NCI-H146 treated with DMSO at 0.1 percent for 48 hours (cell line): ENCODE data around the gene ZP2.
"Not testable (repeated sequence)": the region's sequence is repeated elsewhere in the genome, so short reads cannot be mapped to it uniquely, and the experiment has no call there.

Experiments
- DNase-seq: peaks from one replicate; lab custom pipeline; 2025; ENCODE audit not compliant: unreplicated experiment; lab: John Stamatoyannopoulos, UW

The ZP2 gene

DNA sequence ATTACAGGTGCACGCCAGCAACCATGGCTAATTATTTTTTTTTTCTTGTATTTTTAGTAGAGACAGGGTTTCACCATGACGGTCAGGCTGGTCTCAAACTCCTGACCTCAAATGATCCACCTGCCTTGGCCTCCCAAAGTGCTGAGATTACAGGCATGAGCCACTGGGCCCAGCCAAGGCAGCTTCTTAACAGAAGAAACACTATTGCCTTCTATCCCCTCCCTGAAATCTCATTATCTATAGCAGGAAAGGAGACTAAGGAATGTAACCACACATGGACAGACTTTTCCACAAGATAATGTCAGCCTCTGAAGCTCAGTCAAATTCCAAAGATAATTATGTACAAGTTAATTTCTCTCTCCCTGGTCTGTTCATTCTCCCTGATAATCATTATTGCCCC lies 5.7 kb upstream of the ZP2 start:
- DNase-seq: no peak

DNA sequence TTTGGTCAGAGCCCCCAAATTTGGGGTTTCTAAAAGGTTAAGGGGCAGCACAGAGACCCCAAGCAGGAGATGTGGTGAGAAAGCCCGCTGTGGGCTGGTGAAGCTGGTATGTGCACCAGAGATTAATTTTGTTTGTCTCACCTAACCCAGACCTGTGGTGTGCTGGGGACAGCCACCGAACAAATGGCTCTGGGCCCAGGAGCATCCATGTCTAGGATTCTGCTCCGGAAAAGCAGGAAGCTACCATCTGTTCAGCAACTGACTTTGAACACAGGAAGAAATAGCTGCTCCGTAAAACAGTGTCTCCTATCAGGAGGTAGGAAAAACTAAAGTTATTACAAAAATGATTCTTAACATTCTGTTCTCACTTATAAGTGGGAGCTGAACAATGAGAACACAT lies 2.7 kb upstream of the ZP2 start:
- no peak for DNase-seq

DNA sequence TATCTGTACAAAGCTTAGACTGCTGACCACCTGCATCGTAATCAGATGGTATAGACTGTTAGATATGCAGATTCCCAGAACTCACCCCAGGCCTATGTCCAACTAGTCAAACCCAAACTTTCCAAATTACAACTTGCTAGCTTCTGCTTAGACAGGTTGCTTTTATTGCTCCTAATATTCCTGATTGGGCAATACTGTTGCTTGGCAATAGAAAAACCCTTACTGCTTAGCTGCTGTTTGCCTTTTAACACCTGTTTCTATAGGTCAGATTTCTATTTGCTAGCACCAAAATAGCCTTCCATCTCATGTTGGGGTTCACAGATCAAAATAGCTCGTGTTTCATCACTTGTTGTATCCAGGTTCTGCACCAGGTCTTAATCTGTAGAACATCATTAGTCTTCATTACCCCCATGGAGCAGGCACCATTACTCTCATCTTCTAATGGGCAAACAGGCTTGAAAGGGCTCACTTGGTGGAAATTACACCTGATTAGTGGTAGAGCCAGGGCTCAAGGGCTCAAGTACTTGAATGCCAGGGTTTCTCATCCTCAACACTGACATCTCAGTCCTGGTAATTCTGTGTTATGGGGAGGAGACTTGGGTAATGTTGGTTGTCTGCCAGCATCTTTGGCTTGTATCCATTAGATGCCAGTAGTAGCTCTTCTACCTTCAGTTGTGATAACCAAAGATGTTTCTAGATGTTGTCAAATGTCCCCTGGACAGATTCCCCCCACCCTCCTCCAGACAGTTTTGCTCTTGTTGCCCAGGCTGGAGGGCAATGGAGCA lies 2.7 kb downstream of the ZP2 start:
- no peak for DNase-seq

DNA sequence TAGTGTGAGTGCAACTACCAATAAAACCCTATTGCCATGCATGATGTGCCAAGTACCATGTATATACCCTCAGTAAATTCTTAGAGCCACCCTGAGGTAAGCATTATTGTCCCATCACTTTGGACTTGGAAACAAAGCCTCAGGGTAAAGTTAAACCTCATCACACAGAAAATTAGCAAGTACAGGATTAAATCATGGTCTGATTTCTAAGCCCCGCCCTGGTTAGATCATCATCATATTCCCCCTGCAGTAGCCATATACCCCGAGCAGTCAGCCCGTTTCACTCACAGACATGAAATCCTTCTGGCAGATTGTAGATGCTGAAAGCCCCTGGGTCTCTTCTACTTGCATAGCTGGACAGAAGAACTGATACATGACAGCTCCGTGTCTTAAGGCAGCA lies 4.8 kb downstream of the ZP2 start:
- DNase-seq: no peak

DNA sequence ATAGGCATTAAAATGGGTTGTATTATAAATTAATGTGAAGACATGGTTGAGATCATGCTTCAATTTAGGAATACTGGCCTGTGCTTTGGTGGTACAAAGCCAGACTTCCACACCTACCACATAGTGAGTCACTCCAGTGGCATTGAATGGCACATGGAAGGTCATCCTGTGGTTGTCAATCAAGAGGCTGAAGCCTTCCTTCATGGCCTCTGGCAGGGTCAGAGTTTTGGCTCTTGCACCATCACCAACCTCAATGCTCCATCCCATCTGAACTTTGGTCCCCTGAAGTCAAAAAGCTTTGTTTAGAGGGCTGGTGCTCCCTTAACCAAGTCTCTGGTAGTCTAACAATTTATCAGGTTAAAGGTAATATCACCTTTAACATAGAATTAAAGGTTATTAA lies 6.1 kb downstream of the ZP2 start:
- DNase-seq: no peak

DNA sequence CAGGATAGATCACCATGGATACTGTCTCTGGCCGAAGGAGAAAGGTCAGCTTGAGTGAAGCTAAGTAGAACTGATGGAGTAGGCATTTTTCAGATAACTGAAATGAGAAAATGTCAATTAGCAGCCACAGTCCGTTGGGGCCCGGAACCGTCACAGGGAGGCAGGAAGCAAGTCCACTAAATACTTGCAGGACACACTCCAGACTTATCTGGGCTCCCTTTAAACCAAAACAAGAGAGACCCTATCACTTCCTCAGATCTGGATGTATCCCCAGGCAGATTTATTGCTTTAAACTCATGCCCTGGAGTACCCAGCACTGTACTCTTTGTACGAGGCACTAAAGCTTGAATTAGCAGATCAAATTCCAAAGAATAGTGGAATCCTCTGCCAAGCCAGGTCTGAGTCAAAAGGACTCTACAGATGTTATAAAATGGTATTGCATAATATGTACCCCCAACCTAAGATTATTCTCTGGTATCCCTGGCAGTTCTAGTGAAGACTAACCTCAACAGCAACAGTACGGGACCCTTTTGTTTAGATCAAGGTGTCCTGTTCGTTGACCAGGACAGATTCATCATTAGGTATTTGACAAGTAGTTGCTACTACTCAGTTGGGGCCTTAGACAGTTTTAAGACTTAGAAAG lies 8.1 kb downstream of the ZP2 start:
- no peak for DNase-seq

DNA sequence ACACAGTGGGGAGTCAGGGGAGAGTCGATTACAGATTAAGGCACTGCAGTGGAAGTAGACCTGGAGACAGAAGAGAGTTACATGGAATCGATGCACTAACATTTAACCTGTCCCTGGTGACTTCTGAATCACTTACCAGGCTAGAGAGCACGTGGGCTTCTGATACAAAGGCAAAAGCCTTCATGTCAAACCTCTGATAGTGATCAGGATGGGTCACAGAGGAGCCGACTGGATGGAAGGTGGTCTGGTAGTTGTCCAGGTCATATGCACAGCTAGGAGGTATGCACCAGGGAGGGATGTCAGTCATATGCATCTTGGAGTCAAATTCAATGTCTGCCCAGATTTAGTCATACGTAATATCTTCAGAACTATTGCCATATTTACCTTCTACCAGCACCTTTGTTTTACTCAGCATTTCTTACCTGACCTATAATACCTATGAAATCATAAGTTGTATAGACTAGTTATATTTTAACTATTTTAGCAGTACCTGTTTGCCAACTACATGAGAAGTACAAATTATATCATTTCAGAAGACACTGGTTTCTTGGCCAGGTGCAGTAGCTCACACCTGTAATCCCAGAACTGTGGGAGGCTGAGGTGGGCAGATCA lies 11.7 kb downstream of the ZP2 start:
- no peak for DNase-seq

DNA sequence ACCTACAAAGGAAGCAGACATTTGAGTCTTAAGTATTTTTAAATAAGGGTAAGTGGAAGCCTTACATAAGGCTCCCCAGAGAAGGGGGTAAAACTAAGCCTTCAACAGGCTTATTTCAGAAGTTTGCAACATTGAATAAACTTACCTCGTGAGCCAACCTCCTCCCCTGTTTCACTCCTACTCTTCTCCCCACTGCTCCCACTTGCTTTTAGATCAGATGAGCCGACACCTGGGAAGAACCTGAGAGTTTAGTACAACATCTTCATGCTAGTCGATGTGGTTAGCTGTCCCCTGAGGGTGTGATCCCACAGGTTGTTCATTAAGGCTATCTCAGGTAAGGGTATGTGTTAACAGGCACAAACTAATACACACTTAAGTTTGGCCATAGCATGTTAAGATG lies 13.8 kb downstream of the ZP2 start:
- DNase-seq: no peak

DNA sequence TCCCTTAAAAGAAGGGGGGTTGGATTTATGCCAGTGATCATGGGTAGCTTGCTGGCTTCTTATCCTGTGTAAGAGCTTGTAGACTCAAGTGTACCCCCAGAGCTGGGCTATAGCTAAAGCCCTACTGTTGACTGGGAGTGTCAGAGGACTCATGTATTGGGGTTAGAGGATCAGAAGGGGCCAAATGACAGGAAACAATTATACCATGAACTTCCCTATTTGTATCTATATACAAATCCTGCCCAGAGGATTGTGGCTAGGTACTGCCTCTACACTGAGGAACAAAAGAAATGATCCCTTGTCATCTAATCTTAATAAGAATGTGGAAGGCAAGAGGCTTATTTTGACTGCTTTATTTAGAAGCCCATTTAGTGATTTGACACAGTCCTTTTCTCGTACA lies 14.3 kb downstream of the ZP2 start:
- DNase-seq: no peak

DNA sequence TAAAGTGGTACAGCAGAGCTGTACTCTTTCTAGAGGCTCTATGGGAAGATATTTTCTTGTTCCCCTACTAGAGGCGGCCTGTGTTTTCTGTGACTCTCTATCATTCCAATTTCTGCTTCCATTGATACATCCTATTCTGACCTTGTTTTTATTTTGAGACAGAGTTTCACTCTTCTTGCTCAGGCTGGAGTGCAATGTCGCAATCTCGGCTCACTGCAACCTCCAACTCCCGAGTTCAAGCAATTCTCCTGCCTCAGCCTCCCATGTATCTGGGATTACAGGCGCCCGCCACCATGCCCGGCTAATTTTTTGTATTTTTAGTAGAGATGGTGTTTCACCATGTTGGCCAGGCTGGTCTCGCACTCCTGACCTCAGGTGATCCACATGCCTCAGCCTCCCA lies 16.0 kb downstream of the ZP2 start:
- not testable (repeated sequence) for DNase-seq

DNA sequence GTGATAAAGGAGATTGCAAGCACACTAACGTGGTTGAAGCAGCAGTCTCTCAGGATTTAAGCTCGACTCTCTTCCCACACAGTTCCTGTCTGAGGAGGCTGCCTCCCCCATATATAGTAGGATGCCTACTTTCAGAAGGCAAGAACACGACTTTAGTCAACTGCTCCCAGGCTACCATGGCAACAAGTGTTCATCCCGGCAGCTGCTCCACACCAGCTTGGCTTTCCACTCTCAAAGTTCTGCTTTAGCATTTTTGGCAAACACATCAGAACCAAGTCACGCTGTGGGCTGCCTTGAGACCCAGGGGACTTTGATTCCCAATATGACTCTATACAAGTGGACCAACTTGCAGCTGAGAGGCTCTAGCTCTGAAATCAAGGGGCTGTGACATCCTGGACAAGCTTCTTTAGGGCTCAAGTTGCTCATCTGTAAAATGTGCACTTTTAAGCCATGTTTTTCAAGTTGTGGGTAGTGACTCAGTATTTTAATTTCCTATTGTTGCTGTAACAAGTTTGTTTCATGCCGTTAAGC lies 16.5 kb downstream of the ZP2 start:
- DNase-seq: no peak

DNA sequence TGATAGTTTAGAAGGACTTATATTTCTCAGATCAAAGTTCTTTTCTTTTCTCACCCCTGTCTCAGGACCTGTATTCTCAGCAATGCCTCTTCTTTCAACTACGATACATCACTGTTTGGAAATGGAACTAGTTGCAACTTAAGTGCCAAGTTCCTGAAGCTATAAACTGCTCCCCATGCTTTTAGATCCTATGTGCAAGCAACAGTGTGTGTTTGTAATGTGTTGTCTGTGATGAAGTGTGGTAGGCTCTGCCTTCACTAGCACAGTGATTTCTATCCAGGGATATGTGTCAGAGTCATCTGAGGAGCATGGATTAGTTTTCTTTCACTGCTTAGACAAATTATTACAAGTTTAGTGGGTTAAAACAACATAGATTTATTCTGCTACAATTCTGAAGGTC lies 18.4 kb downstream of the ZP2 start:
- DNase-seq: no peak

DNA sequence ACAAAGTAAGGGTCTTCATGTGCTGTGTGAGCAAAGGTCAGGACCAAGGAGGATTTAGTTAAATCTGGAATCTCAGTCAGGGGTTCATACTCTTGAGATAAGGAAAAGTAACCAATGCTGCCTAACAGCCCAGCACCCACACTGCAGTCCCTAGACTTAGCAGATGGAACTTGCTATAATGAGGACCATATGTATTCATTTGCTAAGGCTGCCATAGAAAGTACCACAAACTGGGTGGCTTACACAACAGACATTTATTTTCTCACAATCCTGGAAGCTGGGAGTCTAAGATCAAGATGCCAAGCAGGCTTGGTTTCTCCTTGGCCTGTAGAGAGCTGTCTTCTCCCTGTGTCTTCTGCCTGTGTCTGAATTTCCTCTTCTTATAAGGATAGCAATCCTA lies 20.8 kb downstream of the ZP2 start:
- DNase-seq: no peak

DNA sequence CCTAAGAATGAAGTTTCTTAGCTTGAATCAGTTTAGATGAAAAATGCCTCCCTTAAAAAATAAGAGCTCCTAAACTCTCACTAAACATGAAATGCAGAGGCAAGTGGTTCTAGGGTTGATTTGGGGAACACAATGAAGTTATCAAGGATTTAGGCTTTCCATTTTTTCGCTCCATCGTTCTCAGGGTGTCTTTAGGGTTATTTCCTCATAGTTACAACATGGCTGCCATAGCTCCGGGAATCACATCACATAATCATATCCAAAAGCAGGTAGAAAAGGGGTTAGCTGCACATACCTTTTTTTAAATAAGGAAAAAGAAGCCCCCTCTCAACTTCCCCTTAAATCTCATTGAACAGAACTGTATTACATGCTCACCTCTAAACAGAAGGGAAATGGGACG lies 21.4 kb downstream of the ZP2 start:
- DNase-seq: no peak

DNA sequence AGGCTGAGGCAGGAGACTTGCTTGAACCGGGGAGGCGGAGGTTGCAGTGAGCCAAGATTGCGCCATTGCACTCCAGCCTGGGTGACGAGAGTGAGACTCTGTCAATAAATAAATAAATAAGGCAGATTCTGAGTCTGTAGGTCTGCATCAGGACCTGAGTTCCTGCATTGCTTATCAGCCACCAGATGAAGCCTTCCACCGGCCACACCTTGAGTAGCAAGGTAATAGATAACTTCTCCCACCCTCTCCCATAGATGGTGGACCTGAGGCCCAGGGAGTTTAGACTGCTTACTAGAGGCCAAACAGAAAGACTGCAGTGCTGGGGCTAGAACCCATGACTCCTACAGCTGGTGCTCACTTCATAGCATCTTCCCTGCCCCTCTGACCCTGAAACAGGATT lies 22.1 kb downstream of the ZP2 start:
- DNase-seq: no peak

DNA sequence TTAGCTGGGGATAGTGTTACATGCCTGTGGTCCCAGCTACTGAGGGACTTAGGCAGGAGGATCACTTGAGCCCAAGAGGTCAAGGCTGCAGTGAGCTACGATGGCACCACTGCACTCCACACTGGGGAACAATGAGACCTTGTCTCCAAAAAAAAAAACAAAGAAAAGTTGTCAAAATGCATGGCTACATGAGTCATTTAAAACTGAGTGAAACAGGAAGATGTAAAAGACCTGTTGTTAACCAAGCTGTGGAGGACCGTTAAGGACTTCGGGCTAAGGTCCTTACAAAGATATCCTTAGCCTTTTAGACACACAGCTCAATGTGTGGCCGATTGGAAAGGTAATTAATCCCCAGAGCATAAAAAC lies 25.1 kb downstream of the ZP2 start:
- no peak for DNase-seq

DNA sequence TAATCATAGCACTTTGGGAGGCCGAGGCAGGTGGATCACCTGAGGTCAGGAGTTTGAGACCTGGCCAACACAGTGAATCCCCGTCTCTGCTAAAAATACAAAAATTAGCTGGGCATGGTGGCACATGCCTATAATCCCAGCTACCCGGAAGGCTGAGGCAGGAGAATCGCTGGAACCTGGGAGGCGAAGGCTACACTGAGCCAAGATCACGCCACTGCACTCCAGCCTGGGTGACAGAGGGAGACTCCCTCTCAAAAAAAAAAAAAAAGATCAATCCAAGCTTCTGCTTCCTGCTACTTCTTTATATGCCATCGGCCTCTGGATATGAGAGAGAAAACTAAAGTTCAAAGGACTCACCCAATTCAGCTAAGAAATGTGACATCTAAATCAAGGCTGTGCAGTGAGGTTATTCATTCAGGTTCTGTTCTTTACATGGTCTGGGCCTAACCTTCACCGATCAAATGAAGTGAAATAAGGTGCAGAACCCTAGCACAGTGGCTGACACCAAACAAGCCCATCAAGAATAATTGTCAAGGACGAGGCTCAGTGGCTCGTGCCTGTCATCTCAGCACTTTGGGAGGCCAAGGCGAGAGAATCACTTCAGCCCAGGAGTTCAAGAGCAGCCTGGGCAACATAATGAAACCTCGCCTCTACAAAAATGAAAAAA lies 25.6 kb downstream of the ZP2 start:
- no peak for DNase-seq

DNA sequence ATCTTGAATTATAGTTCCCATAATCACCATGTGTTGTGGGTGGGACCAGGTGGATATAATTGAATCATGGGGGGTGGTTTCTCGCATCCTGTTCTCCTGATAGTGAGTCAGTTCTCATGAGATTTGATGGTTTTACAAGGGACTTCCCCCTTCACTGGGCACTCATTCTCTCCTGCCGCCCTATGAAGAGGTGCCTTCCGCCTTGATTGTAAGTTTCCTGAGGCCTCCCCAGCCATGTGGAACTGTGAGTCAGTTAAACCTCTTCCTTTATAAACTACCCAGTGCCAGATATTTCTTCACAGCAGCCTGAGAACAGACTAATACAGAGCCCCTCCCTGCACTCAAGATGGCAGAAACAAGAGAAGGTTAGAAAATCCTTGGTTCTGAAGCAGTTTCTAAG lies 26.5 kb downstream of the ZP2 start:
- DNase-seq: no peak

DNA sequence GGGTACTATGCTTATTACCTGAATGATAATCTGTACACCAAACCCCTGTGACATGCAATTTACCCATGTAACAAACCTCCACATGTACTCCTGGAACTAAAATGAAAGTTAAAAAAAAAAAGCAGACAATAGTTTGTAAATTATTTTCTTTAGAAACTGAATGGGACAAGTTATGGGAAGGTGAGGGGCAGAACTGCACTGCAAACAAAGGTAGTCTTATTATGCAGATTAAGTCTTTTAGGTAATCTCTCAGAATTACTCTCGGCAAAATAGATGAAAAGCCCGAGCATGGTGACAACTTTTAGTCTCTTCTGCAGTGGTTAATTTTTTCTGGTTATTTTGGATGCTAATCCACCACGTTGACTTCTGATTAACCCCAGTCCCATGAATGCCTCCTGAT lies 27.4 kb downstream of the ZP2 start:
- DNase-seq: no peak

DNA sequence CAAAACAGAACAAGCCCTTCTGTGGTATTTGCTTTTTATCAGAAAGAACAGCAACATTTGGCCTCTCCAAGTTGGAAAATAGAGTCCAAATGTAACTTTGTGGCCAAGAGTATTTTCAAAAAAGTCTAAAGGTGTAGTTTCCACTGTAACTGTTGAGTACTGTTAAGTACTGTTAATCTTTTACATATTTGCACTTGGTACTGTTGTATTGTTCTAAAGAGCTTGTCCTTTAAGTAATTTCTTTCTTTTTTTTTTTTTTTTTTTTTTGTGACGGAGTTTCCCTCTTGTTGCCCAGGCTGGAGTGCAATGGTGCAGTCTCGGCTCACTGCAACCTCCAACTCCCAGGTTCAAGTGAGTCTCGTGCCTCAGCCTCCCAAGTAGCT lies 31.4 kb downstream of the ZP2 start:
- no peak for DNase-seq

DNA sequence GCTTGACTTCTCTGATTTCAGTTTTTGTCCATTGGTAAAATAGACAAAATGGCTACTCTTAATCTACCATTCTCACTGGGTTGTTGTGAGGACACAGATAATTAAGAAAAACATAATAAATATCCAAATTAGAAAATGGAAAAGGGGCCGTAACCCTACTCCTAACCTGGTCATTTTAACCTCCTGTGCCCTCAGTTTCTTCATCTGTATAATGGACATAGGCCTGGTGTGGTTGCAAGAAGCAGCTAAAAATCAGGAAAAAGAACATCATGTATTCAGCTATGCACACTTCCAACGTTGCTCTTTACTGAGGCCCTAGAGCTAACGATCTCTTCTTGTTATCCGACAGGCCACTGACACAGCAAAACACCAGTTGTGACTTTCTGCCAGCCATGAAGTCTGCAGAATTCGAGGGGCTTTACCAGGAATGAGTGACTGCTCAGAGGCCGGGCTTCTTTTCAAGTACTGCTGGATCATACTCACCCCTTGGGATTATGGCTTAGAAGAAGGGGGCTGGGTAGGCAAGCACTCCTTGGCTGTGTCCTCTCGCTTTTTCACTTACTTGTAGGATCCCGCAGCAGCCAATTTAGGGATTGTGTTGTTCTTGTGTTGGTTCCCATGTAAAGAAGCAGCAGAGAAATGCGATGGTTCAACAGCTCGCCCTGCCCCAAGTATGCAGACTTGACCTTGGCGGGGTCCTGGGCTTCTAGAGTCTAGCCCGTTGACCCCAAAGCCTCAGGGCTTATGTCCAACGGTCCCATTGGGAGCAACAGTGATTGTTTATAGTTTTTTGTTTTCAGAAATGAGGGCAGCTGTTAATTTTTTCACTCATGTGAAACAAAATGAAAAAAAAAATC lies 32.0 kb downstream of the ZP2 start:
- no peak for DNase-seq
